ENCODE measurements around the gene GALNT2.

- TF ChIP-seq SIN3A (IDR thresholded peaks at IDR 0.05; ENCODE audit: borderline replicate concordance, insufficient read depth, low read length): no peak
- no peak for TF ChIP-seq TAF1 (IDR thresholded peaks at IDR 0.05; ENCODE audit: borderline replicate concordance, insufficient read depth, low read length)
- TF ChIP-seq REST (IDR thresholded peaks at IDR 0.05; ENCODE audit: insufficient read depth in 1 of 2, low read depth in 2 of 2, low read length in 2 of 2): no peak
- TF ChIP-seq POLR2AphosphoS5 (IDR thresholded peaks at IDR 0.05; ENCODE audit: low read depth, low read length): no peak
- no peak for TF ChIP-seq FOXP2 (optimal IDR thresholded peaks at IDR 0.05; ENCODE audit: borderline replicate concordance, extremely low read depth, extremely low read length, insufficient read depth)
These were observed 120.3 kb downstream of the GALNT2 start for GRCh38 chr1:230187290-230187689.
